A549 (cell line): Measurements from ENCODE around the gene PBRM1.

Source experiments
- CEBPB ChIP-seq, 2 experiments: fragments of >200 bp in 1 of 2; sonication (Bioruptor Twin) in 1 of 2; formaldehyde crosslinking in 1 of 2; IDR thresholded peaks; 2 replicates each; pipeline ENCODE4 v1.6.1; 2012 to 2016
- HDAC2 ChIP-seq: fragments of 200-600 bp; sonication (generic); IDR thresholded peaks from 2 replicates; pipeline ENCODE4 v1.6.1; 2016
- JUN ChIP-seq, 2 experiments: fragments of >200 bp; sonication (Bioruptor Twin); formaldehyde crosslinking; IDR thresholded peaks; 2 replicates in 1 of 2; 3 replicates in 1 of 2; pipeline ENCODE4 v1.6.1; 2016 to 2017
- MAX ChIP-seq: IDR thresholded peaks from 2 replicates; pipeline ENCODE4 v1.6.1; 2012
- POLR2A ChIP-seq: IDR thresholded peaks from 2 replicates; pipeline ENCODE4 v1.6.1; 2012; ENCODE audit warnings: mild to moderate bottlenecking, low read length
- RAD21 ChIP-seq, 2 experiments: fragments of >200 bp in 1 of 2; sonication (Bioruptor Twin) in 1 of 2; formaldehyde crosslinking in 1 of 2; IDR thresholded peaks in 1 of 2; conservative IDR thresholded peaks in 1 of 2; 2 replicates in 1 of 2; 3 replicates in 1 of 2; pipeline ENCODE4 v1.6.1; 2012 to 2018; ENCODE audit warnings: inconsistent platforms in 1 of 2
- ZSCAN20 ChIP-seq: fragments of 250-450 bp; sonication (Bioruptor Pico); IDR thresholded peaks from 2 replicates; pipeline ENCODE4 v1.8.0; 2022; ENCODE audit warnings: mild to moderate bottlenecking, moderate library complexity
- TF ChIP-seq, protein P1 (sequence below): fragments of >200 bp; sonication (Bioruptor Twin); formaldehyde crosslinking; IDR thresholded peaks from 3 replicates; pipeline ENCODE4 v1.5.1; 2016

- TF ChIP-seq, protein P1, sequence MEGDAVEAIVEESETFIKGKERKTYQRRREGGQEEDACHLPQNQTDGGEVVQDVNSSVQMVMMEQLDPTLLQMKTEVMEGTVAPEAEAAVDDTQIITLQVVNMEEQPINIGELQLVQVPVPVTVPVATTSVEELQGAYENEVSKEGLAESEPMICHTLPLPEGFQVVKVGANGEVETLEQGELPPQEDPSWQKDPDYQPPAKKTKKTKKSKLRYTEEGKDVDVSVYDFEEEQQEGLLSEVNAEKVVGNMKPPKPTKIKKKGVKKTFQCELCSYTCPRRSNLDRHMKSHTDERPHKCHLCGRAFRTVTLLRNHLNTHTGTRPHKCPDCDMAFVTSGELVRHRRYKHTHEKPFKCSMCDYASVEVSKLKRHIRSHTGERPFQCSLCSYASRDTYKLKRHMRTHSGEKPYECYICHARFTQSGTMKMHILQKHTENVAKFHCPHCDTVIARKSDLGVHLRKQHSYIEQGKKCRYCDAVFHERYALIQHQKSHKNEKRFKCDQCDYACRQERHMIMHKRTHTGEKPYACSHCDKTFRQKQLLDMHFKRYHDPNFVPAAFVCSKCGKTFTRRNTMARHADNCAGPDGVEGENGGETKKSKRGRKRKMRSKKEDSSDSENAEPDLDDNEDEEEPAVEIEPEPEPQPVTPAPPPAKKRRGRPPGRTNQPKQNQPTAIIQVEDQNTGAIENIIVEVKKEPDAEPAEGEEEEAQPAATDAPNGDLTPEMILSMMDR, result no peak
- TF ChIP-seq HDAC2 (no peak), ZSCAN20 (CRISPR knock-in tag) (no peak), RAD21 (conservative IDR thresholded peaks at IDR 0.05 in 1 of 2, IDR thresholded peaks at IDR 0.05 in 1 of 2) (no peak), POLR2A (no peak), MAX (no peak), JUN (IDR thresholded peaks at IDR 0.05) (no peak), CEBPB (IDR thresholded peaks at IDR 0.05) (no peak)
Observed at GRCh38 chr3:52554026-52554755, 131.5 kb downstream of the PBRM1 start.
